Sigmoid colon (tissue), 7 donors: Measurements from ENCODE around the gene TEX52. TPM values are rescaled to one million over a fixed set of nuclear protein-coding genes. Genes with fewer than 3 reads are reported as not detected.

Experiments used
- DNase-seq: peaks from one replicate; pipeline ENCODE4 v3.0.0-alpha.2; 2019
- H3K27ac ChIP-seq, 4 donors: fragments of 200-600 bp; sonication (generic); one replicate each; pipeline ENCODE4 v1.5.1; 2016 to 2019; ENCODE audit warnings: mild to moderate bottlenecking in 1 of 4
- H3K27me3 ChIP-seq, 3 donors: fragments of 200-600 bp; sonication (generic); one replicate each; pipeline ENCODE4 v1.5.1; 2019; ENCODE audit warnings: mild to moderate bottlenecking in 1 of 3
- H3K36me3 ChIP-seq, 4 donors: fragments of 200-600 bp; sonication (generic); one replicate each; pipeline ENCODE4 v1.5.1; 2016 to 2019
- H3K4me1 ChIP-seq, 4 donors: fragments of 200-600 bp; sonication (generic); one replicate each; pipeline ENCODE4 v1.5.1; 2017 to 2019
- H3K4me3 ChIP-seq, 4 donors: fragments of 200-600 bp; sonication (generic); one replicate each; pipeline ENCODE4 v1.5.1; 2017 to 2019; ENCODE audit warnings: mild to moderate bottlenecking in 2 of 4, moderate library complexity in 1 of 4
- H3K9me3 ChIP-seq, 4 donors: fragments of 200-600 bp in 3 of 4; sonication (generic) in 3 of 4; one replicate each; pipeline versions ENCODE4 v1.5.1 to v1.6.1; 2013 to 2019
- EP300 ChIP-seq, 4 donors: sonication (generic); formaldehyde crosslinking; IDR thresholded peaks; one replicate each; pipeline ENCODE4 v1.6.1; 2017; ENCODE audit warnings: antibody characterized with exemption in 4 of 4
- POLR2A ChIP-seq, 2 donors: fragments of 450-650 bp; IDR thresholded peaks; one replicate each; pipeline ENCODE4 v1.6.1; 2016; ENCODE audit warnings: antibody characterized with exemption in 2 of 2, mild to moderate bottlenecking in 2 of 2, moderate library complexity in 2 of 2
- POLR2AphosphoS5 ChIP-seq, 4 donors: sonication (generic); formaldehyde crosslinking; IDR thresholded peaks; one replicate each; pipeline ENCODE4 v1.6.1; 2017; ENCODE audit warnings: antibody characterized with exemption in 4 of 4
- WGBS, 2 donors: extraction: QIAGEN DNeasy Blood & Tissue Kit; methylation state at CpG; one replicate each; pipeline ENCODE4 v1.1.7; 2013; 5-methylcytosine and 5-hydroxymethylcytosine counted together
- intact Hi-C: fragments of 100-400 bp; cut with DNase I; formaldehyde crosslinking; loops from one replicate; pipeline ENCODE4 v1.15.1; 2023
- polyA plus RNA-seq, 3 donors: library from polyadenylated mRNA; stranded (reverse); fragments of 200-250 nt; gene quantifications; one replicate each; pipeline ENCODE4 v1.2.3, GENCODE V29; 2013
- total RNA-seq, 4 donors: library from RNA; depleted of rRNA; stranded (reverse); fragments of >200 nt; gene quantifications; one replicate each; pipeline ENCODE4 v1.1.0, GENCODE V29; 2016
- TF ChIP-seq, protein P1 (sequence below), 4 experiments: fragments of 450-650 bp in 3 of 4; fragments of 200-600 bp in 1 of 4; IDR thresholded peaks; one replicate each; pipeline ENCODE4 v1.5.1; 2016 to 2019; ENCODE audit warnings: antibody characterized with exemption in 4 of 4, mild to moderate bottlenecking in 3 of 4, moderate library complexity in 2 of 4
- donor health status: healthy with polysubstance abuse.
- donor health status: Bipolar disorder and iron deficiency.
- donor health status: healthy.

TEX52 gene
- total and polyA plus RNA-seq, 7 donors: not detected

DNA sequence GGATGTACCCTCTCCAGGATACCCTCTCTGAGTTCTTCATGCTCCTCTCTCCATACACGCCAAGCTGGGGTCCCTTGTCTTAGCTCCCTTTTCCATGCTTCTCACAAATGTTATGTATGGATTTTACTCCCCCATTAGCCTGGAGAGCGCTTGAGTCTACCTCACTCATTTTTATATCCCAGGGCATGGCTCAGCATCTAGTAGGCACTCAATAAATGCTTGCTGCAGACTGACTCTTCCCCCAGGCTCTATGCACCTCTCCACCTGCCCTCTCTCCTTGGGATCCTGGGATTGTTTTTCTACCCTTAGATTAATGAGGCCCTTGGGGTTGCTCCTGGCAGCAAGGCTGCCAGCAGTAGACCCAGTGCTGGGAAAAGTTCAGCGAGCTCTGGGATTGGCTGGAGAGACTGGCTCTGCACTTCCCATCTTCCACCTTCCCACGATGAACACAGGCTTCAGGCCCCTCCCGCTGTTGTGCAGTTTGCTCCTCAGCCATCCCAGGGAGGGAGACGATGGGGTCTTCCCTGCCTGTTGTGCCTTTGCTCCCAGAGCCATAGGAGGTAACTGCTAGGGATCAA is 24.2 kb downstream of the TEX52 start:
- no peak overlapping the region for H3K4me3 ChIP-seq
- H3K4me1 ChIP-seq: peaks cover 0 to 18% (median 14%) of the 10 kb centered on the region in 4 donors
- peaks cover 0 to 32% (median 20%) of the 10 kb centered on the region in 4 donors for H3K36me3 ChIP-seq
- H3K9me3 ChIP-seq: no peaks in the 10 kb centered on the region
- TF ChIP-seq POLR2AphosphoS5 (IDR thresholded peaks at IDR 0.05) (no peak), EP300 (IDR thresholded peaks at IDR 0.05) (no peak)
- TF ChIP-seq, protein P1, sequence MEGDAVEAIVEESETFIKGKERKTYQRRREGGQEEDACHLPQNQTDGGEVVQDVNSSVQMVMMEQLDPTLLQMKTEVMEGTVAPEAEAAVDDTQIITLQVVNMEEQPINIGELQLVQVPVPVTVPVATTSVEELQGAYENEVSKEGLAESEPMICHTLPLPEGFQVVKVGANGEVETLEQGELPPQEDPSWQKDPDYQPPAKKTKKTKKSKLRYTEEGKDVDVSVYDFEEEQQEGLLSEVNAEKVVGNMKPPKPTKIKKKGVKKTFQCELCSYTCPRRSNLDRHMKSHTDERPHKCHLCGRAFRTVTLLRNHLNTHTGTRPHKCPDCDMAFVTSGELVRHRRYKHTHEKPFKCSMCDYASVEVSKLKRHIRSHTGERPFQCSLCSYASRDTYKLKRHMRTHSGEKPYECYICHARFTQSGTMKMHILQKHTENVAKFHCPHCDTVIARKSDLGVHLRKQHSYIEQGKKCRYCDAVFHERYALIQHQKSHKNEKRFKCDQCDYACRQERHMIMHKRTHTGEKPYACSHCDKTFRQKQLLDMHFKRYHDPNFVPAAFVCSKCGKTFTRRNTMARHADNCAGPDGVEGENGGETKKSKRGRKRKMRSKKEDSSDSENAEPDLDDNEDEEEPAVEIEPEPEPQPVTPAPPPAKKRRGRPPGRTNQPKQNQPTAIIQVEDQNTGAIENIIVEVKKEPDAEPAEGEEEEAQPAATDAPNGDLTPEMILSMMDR (IDR thresholded peaks at IDR 0.05): no peak
- H3K27me3 ChIP-seq: peaks cover 0 to 29% (median 0%) of the 10 kb centered on the region in 3 donors
- intact Hi-C loops: no loop called here
- no peak for DNase-seq
- 84% methylated on average over 6 of the region's 6 CpGs for WGBS, 2 donors
- no peak overlapping the region for H3K27ac ChIP-seq

- Histone ChIP-seq H3K27me3 (peaks cover 0 to 5% (median 0%) of the 10 kb centered on the region in 3 donors), H3K36me3 (peaks cover 3 to 66% (median 43%) of the 10 kb centered on the region in 4 donors), H3K9me3 (no peaks in the 10 kb centered on the region), H3K4me1 (peaks cover 0 to 4% (median under 1%) of the 10 kb centered on the region in 4 donors), H3K27ac (no peak overlapping the region), H3K4me3 (no peak overlapping the region)
- 61 to 85% methylated on average over 6 of the region's 6 CpGs for WGBS, 2 donors
- TF ChIP-seq, protein P1 (IDR thresholded peaks at IDR 0.05): no peak
- no peak for TF ChIP-seq POLR2A (IDR thresholded peaks at IDR 0.05)
- TF ChIP-seq EP300 (IDR thresholded peaks at IDR 0.05): no peak
- TF ChIP-seq POLR2AphosphoS5 (IDR thresholded peaks at IDR 0.05): no peak
- no peak for DNase-seq
- intact Hi-C loops: no loop called here
Observed at GRCh38 chr12:2829275-2829674, 27.6 kb downstream of the TEX52 start.

- 90 to 94% methylated on average over 14 of the region's 14 CpGs for WGBS, 2 donors
- TF ChIP-seq POLR2A (IDR thresholded peaks at IDR 0.05) (no peak), EP300 (IDR thresholded peaks at IDR 0.05) (no peak), POLR2AphosphoS5 (IDR thresholded peaks at IDR 0.05) (no peak)
- TF ChIP-seq, protein P1 (IDR thresholded peaks at IDR 0.05): no peak
- Histone ChIP-seq H3K9me3 (no peaks in the 10 kb centered on the region), H3K4me3 (no peak overlapping the region), H3K27me3 (no peaks in the 10 kb centered on the region), H3K4me1 (no peaks in the 10 kb centered on the region), H3K27ac (no peak overlapping the region), H3K36me3 (peaks cover 14 to 89% (median 65%) of the 10 kb centered on the region in 4 donors)
- DNase-seq: no peak
- intact Hi-C loops: no loop called here
Observed at GRCh38 chr12:2826721-2827515, 29.9 kb downstream of the TEX52 start.

- TF ChIP-seq POLR2A (IDR thresholded peaks at IDR 0.05) (no peak), EP300 (IDR thresholded peaks at IDR 0.05) (no peak), POLR2AphosphoS5 (IDR thresholded peaks at IDR 0.05) (no peak)
- TF ChIP-seq, protein P1 (IDR thresholded peaks at IDR 0.05): no peak
- 96 to 99% methylated on average over 3 of the region's 3 CpGs for WGBS, 2 donors
- H3K27ac ChIP-seq: no peak overlapping the region
- H3K27me3 ChIP-seq: no peaks in the 10 kb centered on the region
- H3K4me1 ChIP-seq: no peaks in the 10 kb centered on the region
- no peaks in the 10 kb centered on the region for H3K9me3 ChIP-seq
- intact Hi-C loops: no loop called here
- no peak overlapping the region for H3K4me3 ChIP-seq
- peaks cover 20 to 92% (median 70%) of the 10 kb centered on the region in 4 donors for H3K36me3 ChIP-seq
- no peak for DNase-seq
Observed at GRCh38 chr12:2826036-2826435, 30.8 kb downstream of the TEX52 start.
